Left ventricle myocardium inferior (tissue), 1 donor: Measurements from ENCODE around the gene MAP2K1. TPM values are rescaled to one million over a fixed set of nuclear protein-coding genes. Genes with fewer than 3 reads are reported as not detected.

ENCODE experiments used
- DNase-seq: peaks from one replicate; pipeline ENCODE4 v3.0.0-alpha.2; 2020
- H3K27ac ChIP-seq: fragments of 200-600 bp; replicated peaks from 2 replicates; pipeline ENCODE4 v1.8.0; 2021
- H3K27me3 ChIP-seq: fragments of 200-600 bp; 2 replicates; pipeline ENCODE4 v1.8.0; 2021; ENCODE audit warnings: low read depth
- H3K36me3 ChIP-seq: fragments of 200-600 bp; 2 replicates; pipeline ENCODE4 v1.8.0; 2021
- H3K4me1 ChIP-seq: fragments of 200-600 bp; 2 replicates; pipeline ENCODE4 v1.8.0; 2021
- H3K4me3 ChIP-seq: fragments of 200-600 bp; 2 replicates; pipeline ENCODE4 v1.8.0; 2021; ENCODE audit warnings: mild to moderate bottlenecking, moderate library complexity
- H3K9me3 ChIP-seq: fragments of 200-600 bp; replicated peaks from 2 replicates; pipeline ENCODE4 v1.8.0; 2021
- intact Hi-C: fragments of 100-400 bp; cut with micrococcal nuclease; formaldehyde crosslinking; loops from one replicate; pipeline ENCODE4 v1.11.0; 2022
- total RNA-seq: library from RNA; stranded (reverse); fragmentation: NEBNext Ultra II Directional; extraction: Animal tissue kit (Norgen Biotek cat#: 25700); gene quantifications from one replicate; pipeline ENCODE4 v1.2.1, GENCODE V29; 2021
- TF ChIP-seq, protein P1 (sequence below): fragments of 200-600 bp; IDR thresholded peaks from 2 replicates; pipeline ENCODE4 v1.8.0; 2021; ENCODE audit warnings: antibody characterized with exemption, mild to moderate bottlenecking, borderline replicate concordance
- donor health status: DM: no; HTN: yes; CAD: no; lungs with severe emphysema.

Gene MAP2K1
- total RNA-seq, 1 donor from 2014 or later = 44.9 TPM

DNA sequence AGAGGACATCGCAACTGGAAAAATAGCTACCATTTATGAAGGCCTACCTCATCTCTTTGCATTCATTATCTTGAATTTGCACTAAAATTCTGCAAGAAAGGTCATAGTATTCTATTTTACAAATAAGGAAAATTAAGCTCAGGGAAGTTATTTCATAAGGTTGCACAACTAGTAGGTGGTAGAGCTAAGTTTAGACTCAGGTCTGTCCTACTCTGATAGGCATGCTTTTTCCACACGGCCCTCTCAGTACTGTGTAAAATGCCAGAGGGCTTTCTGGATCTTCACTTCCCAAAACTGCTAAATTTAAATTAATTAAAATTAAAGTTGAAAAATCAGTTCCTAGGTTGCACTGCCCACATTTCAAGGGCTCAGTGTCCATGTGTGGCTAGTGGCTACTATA, 18.3 kb downstream of the MAP2K1 start:
- H3K4me1 ChIP-seq = peaks cover 56% of the 10 kb centered on the region
- TF ChIP-seq, protein P1, sequence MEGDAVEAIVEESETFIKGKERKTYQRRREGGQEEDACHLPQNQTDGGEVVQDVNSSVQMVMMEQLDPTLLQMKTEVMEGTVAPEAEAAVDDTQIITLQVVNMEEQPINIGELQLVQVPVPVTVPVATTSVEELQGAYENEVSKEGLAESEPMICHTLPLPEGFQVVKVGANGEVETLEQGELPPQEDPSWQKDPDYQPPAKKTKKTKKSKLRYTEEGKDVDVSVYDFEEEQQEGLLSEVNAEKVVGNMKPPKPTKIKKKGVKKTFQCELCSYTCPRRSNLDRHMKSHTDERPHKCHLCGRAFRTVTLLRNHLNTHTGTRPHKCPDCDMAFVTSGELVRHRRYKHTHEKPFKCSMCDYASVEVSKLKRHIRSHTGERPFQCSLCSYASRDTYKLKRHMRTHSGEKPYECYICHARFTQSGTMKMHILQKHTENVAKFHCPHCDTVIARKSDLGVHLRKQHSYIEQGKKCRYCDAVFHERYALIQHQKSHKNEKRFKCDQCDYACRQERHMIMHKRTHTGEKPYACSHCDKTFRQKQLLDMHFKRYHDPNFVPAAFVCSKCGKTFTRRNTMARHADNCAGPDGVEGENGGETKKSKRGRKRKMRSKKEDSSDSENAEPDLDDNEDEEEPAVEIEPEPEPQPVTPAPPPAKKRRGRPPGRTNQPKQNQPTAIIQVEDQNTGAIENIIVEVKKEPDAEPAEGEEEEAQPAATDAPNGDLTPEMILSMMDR = no peak
- no peaks in the 10 kb centered on the region for H3K27me3 ChIP-seq
- no peaks in the 10 kb centered on the region for H3K9me3 ChIP-seq
- H3K27ac ChIP-seq = peak overlapping the region; percentile 75
- DNase-seq = no peak
- intact Hi-C loops = no loop called here
- no peaks in the 10 kb centered on the region for H3K36me3 ChIP-seq
- H3K4me3 ChIP-seq = peak overlapping the region; percentile 13

DNA sequence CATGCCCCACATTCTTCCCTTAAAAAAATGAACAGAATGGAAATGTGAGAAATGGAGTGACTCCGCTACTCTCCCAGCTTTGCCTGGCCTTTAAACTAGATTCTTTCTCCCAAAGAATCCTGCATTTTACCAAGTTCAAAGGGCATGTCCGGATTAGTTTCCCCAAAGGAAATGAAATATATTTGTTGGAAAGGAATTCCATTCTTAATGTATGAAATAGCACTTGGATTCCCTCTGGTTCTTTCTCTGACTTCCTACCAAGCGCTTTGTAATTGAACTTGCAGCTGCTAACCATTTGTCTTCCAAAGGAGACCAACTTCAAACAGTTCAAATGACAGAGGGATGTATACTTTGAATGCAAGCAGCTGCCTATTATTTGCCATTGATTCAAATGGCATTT, 18.9 kb downstream of the MAP2K1 start:
- peak overlapping the region; percentile 75 for H3K27ac ChIP-seq

DNA sequence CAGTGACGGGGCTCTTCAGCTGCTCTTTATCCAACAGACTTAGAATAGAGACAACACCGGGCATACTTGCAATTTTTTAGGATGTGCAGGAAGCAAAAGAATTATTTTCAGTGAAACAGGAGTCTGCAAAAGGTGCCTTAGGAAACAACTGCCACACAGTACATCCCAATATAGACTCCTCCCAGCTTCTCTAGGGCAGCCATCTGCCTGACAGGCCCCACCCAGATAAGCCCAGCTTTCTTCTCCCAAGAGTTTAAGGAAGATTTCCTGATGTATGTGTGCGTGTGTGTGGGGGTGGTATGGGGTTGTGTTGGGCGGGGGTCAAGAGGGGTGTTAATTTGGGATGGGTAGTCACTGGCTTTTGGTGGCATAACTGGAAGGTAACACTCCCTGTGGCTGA, 21.5 kb downstream of the MAP2K1 start:
- no peak overlapping the region for H3K27ac ChIP-seq
- TF ChIP-seq, protein P1 = no peak
- DNase-seq = no peak
- no peaks in the 10 kb centered on the region for H3K36me3 ChIP-seq
- no peaks in the 10 kb centered on the region for H3K27me3 ChIP-seq
- no peaks in the 10 kb centered on the region for H3K9me3 ChIP-seq
- H3K4me1 ChIP-seq = peaks cover 70% of the 10 kb centered on the region
- H3K4me3 ChIP-seq = no peak overlapping the region
- intact Hi-C loops = no loop called here

More for the DNA sequence above, 18.9 kb downstream of the MAP2K1 start:
- Histone ChIP-seq H3K9me3 (no peaks in the 10 kb centered on the region), H3K36me3 (no peaks in the 10 kb centered on the region), H3K4me1 (peaks cover 60% of the 10 kb centered on the region), H3K4me3 (peak overlapping the region; percentile 13), H3K27me3 (no peaks in the 10 kb centered on the region)
- TF ChIP-seq, protein P1 = no peak
- intact Hi-C loops = no loop called here
- DNase-seq = no peak

DNA sequence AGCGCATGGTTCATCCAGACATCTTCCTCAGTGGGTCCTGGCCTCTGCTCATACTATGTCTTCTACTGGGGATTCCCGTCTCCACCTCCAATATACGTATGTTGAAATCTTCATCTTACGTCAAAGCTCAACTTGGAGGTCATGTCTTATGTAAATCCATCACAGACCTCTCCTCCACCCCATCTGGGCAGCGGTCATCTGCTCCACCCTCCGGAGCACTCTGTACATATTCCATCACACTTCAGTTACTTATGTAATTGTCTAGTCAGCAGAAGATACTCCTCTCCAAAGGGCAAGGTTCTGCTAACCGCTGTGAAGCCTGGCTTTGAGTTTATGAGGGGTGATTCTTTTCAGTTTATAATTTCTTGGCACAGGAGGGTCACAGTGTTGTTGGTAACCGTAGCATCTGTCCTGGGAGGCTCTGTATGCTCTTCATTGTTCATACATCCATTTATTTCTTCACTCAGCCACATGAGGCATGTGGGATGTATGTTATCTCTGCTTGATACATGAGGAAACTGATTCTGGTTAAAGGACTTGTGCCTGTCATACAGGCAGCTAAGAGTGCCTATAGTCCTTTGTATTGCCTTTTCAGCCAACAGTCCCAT, 22.1 kb downstream of the MAP2K1 start:
- no peak for DNase-seq
- Histone ChIP-seq H3K27ac (no peak overlapping the region), H3K27me3 (no peaks in the 10 kb centered on the region), H3K4me3 (no peak overlapping the region), H3K9me3 (no peaks in the 10 kb centered on the region), H3K36me3 (no peaks in the 10 kb centered on the region), H3K4me1 (peaks cover 65% of the 10 kb centered on the region)
- TF ChIP-seq, protein P1 = no peak
- intact Hi-C loops = no loop called here

DNA sequence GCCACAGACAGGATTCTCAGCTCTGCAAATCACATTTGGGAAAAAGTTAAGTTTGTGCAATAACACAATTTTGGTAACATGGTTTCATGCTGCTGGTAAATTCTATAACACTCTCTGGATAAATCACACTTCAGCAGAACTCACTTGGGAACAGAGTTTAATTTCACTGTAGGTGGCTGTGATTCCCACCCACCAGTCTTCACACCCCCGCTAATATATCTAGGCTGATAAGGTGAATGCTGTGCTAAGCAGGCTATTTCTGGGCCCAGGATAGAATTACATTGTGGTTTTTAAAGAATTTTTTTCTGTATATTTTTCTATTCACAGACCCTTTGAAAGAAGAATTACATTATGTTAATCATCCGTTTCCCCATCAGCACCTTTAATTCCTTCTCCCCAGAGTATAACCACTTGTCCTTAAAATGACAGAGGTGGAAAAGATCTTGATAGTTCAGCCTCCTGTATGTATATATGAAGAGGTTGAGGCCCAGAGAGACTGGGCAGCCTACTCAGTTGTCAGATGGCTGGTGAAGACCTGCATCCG, 22.9 kb downstream of the MAP2K1 start:
- DNase-seq = no peak
- no peaks in the 10 kb centered on the region for H3K36me3 ChIP-seq
- TF ChIP-seq, protein P1 = no peak

More for the DNA sequence above, 22.9 kb downstream of the MAP2K1 start:
- intact Hi-C loops = no loop called here
- H3K27ac ChIP-seq = no peak overlapping the region
- H3K4me1 ChIP-seq = peaks cover 56% of the 10 kb centered on the region
- no peak overlapping the region for H3K4me3 ChIP-seq
- H3K27me3 ChIP-seq = no peaks in the 10 kb centered on the region
- H3K9me3 ChIP-seq = peaks cover 7% of the 10 kb centered on the region
